Coronary artery (tissue), 2 donors: ENCODE results near the gene GBX1.

Experiments used
- DNase-seq: peaks from one replicate; pipeline ENCODE4 v3.0.0-alpha.2; 2017; ENCODE audit warnings: low spot score
- H3K27ac ChIP-seq, 2 donors: fragments of 200-600 bp; sonication (generic); one replicate each; pipeline ENCODE4 v1.5.1; 2016 to 2019
- H3K4me3 ChIP-seq: fragments of 200-600 bp; sonication (generic); 2 replicates; pipeline ENCODE4 v1.5.1; 2016; ENCODE audit warnings: mild to moderate bottlenecking, moderate library complexity
- TF ChIP-seq, protein P1 (sequence below): fragments of 200-600 bp; sonication (generic); IDR thresholded peaks from one replicate; pipeline ENCODE4 v1.5.1; 2019; ENCODE audit warnings: antibody characterized with exemption

GBX1 gene

DNA sequence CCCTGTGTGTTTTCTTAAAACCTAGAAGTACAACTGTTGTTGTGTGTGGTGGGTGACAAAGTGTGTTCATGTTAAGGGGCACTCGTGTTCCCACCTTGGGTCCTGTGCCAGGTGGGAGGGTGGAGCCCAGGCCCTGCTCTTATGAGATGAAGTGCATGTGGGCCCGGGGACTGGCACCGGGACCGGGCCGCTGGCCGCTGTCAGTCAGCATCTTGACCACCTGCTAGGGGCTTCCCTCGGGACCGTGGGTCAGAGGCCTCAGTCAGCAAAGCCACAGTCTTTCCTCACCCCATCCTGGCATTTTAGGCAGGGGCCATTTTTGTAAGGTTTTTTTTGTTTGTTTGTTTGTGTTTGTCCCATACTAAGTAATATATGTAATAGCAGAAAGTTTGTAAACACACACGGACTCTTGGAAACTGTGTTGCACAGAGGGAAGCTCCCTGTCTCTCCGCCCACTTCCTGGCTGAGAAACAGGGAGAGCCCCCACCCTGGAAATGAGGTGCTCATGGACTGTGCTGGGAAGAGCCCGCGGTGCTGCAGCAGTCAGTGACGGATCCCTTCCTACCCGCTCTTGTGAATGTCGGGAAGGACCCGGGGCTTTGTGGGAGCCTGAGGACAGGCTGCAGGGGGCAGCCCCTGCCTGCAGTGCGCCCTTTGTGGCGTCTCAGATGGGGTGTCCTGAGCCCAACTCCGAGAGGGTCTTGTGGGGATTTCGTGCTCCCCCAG, 67.8 kb downstream of the GBX1 start:
- H3K27ac ChIP-seq, result no peak overlapping the region
- H3K4me3 ChIP-seq, result no peak overlapping the region
- TF ChIP-seq, protein P1, sequence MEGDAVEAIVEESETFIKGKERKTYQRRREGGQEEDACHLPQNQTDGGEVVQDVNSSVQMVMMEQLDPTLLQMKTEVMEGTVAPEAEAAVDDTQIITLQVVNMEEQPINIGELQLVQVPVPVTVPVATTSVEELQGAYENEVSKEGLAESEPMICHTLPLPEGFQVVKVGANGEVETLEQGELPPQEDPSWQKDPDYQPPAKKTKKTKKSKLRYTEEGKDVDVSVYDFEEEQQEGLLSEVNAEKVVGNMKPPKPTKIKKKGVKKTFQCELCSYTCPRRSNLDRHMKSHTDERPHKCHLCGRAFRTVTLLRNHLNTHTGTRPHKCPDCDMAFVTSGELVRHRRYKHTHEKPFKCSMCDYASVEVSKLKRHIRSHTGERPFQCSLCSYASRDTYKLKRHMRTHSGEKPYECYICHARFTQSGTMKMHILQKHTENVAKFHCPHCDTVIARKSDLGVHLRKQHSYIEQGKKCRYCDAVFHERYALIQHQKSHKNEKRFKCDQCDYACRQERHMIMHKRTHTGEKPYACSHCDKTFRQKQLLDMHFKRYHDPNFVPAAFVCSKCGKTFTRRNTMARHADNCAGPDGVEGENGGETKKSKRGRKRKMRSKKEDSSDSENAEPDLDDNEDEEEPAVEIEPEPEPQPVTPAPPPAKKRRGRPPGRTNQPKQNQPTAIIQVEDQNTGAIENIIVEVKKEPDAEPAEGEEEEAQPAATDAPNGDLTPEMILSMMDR, result no peak
- no peak for DNase-seq
